MM.1S (cell line): Measurements from ENCODE around the gene GPER1.

Experiments
- DNase-seq: peaks from one replicate; pipeline ENCODE4 v3.0.0-alpha.2; 2015
- H2AFZ ChIP-seq: fragments of 300-600 bp; sonication (generic); 2 replicates; pipeline ENCODE4 v1.6.0; 2016; ENCODE audit warnings: antibody characterized with exemption, low read length
- H3F3A ChIP-seq: fragments of 300-600 bp; sonication (generic); 2 replicates; pipeline ENCODE4 v1.6.1; 2016; ENCODE audit warnings: mild to moderate bottlenecking, antibody characterized with exemption, low read length, moderate library complexity, mixed read lengths; ENCODE audit not compliant: insufficient read depth
- H3K27ac ChIP-seq: fragments of 300-600 bp; sonication (generic); 2 replicates; pipeline ENCODE4 v1.5.1; 2016; ENCODE audit warnings: mild to moderate bottlenecking, low read length
- H3K27me3 ChIP-seq: fragments of 300-600 bp; sonication (generic); replicated peaks from 2 replicates; pipeline ENCODE4 v1.6.0; 2016; ENCODE audit warnings: low read length; ENCODE audit not compliant: insufficient read depth
- H3K36me3 ChIP-seq: fragments of 300-600 bp; sonication (generic); replicated peaks from 2 replicates; pipeline ENCODE4 v1.6.1; 2016; ENCODE audit warnings: mild to moderate bottlenecking, low read length, mixed read lengths; ENCODE audit not compliant: insufficient read depth
- H3K4me1 ChIP-seq: fragments of 300-600 bp; sonication (generic); 2 replicates; pipeline ENCODE4 v1.6.1; 2016; ENCODE audit warnings: low read length, mixed read lengths
- H3K4me2 ChIP-seq: fragments of 300-600 bp; sonication (generic); 2 replicates; pipeline ENCODE4 v1.6.0; 2016; ENCODE audit warnings: low read depth, low read length
- H3K4me3 ChIP-seq: fragments of 300-600 bp; sonication (generic); 2 replicates; pipeline ENCODE4 v1.5.1; 2016; ENCODE audit warnings: low read length, mixed read lengths
- H3K79me2 ChIP-seq: fragments of 300-600 bp; sonication (generic); 2 replicates; pipeline ENCODE4 v1.6.1; 2016; ENCODE audit warnings: mixed run types, low read length, mixed read lengths
- H3K9ac ChIP-seq: fragments of 300-600 bp; sonication (generic); 2 replicates; pipeline ENCODE4 v1.6.1; 2016; ENCODE audit warnings: low read length, mixed read lengths
- H3K9me2 ChIP-seq: fragments of 300-600 bp; sonication (generic); replicated peaks from 2 replicates; pipeline ENCODE4 v1.6.1; 2016; ENCODE audit warnings: mild to moderate bottlenecking, low read length, mixed read lengths; ENCODE audit not compliant: insufficient read depth
- H3K9me3 ChIP-seq: fragments of 300-600 bp; sonication (generic); replicated peaks from 2 replicates; pipeline ENCODE4 v1.6.1; 2016; ENCODE audit warnings: mild to moderate bottlenecking, low read length, mixed read lengths; ENCODE audit not compliant: insufficient read depth
- H4K20me1 ChIP-seq: fragments of 300-600 bp; sonication (generic); 2 replicates; pipeline ENCODE4 v1.6.1; 2016; ENCODE audit warnings: mild to moderate bottlenecking, low read length, moderate library complexity, mixed read lengths; ENCODE audit not compliant: insufficient read depth
- CTCF ChIP-seq: fragments of 300-600 bp; sonication (generic); IDR thresholded peaks from 2 replicates; pipeline ENCODE4 v1.5.1; 2016; ENCODE audit warnings: antibody characterized with exemption, low read length, mixed read lengths
- EZH2 ChIP-seq: fragments of 300-600 bp; sonication (generic); optimal IDR thresholded peaks from 2 replicates; pipeline ENCODE3; 2017; ENCODE audit warnings: low read depth, mild to moderate bottlenecking, antibody characterized with exemption, low read length, mixed read lengths
- EZH2phosphoT487 ChIP-seq: fragments of 300-600 bp; sonication (generic); IDR thresholded peaks from 2 replicates; pipeline ENCODE4 v1.6.1; 2018; ENCODE audit warnings: antibody characterized with exemption, low read length

Gene GPER1

DNA sequence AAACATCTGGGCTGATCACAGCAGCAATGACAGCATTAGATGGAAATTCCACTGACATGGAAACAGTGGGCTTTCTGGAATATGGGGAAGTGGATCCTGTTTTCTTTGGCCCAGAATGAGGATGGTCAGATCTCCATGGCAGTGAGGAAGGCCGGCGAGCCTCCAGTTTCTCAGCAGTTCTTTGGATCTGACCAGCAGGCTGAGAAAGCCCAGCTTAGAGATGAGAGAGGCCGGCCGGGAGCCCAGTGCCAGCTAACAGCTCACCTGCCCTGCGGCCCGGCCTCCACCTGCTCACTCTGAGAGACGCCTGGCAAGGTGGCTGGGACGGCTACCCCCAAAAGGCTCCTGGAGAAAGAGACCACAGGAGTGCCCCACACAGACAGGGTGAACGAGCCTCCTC is 24.2 kb downstream of the GPER1 start:
- H4K20me1 ChIP-seq, result no peaks in the 10 kb centered on the region
- H3K4me1 ChIP-seq, result no peaks in the 10 kb centered on the region
- no peak overlapping the region for H2AFZ ChIP-seq
- DNase-seq, result no peak
- no peak overlapping the region for H3K9ac ChIP-seq
- H3K4me2 ChIP-seq, result no peak overlapping the region
- H3K4me3 ChIP-seq, result no peak overlapping the region
- H3K27me3 ChIP-seq, result no peaks in the 10 kb centered on the region
- no peaks in the 10 kb centered on the region for H3K9me2 ChIP-seq
- TF ChIP-seq EZH2phosphoT487 (no peak), CTCF (no peak)
- H3K27ac ChIP-seq, result no peak overlapping the region
- H3F3A ChIP-seq, result no peaks in the 10 kb centered on the region
- no peaks in the 10 kb centered on the region for H3K9me3 ChIP-seq
- no peaks in the 10 kb centered on the region for H3K36me3 ChIP-seq
- H3K79me2 ChIP-seq, result peaks cover 3% of the 10 kb centered on the region; the same call in 1 of the 2 replicates

- Histone ChIP-seq H3K9me2 (no peaks in the 10 kb centered on the region), H3F3A (no peaks in the 10 kb centered on the region), H3K4me2 (no peak overlapping the region), H4K20me1 (no peaks in the 10 kb centered on the region), H3K9ac (no peak overlapping the region), H3K9me3 (no peaks in the 10 kb centered on the region), H3K36me3 (no peaks in the 10 kb centered on the region), H3K4me3 (no peak overlapping the region), H3K79me2 (peaks cover 3% of the 10 kb centered on the region; the same call in 1 of the 2 replicates), H3K4me1 (no peaks in the 10 kb centered on the region), H2AFZ (no peak overlapping the region), H3K27me3 (no peaks in the 10 kb centered on the region), H3K27ac (no peak overlapping the region)
- DNase-seq, result no peak
- TF ChIP-seq CTCF (no peak), EZH2phosphoT487 (no peak), EZH2 (no peak)
Observed at GRCh38 chr7:1112625-1113547, 25.0 kb downstream of the GPER1 start.

- Histone ChIP-seq H3K4me2 (no peak overlapping the region), H3K9me2 (no peaks in the 10 kb centered on the region), H3K9ac (no peak overlapping the region), H3K4me3 (no peak overlapping the region), H2AFZ (no peak overlapping the region), H3K27ac (no peak overlapping the region), H3K4me1 (no peaks in the 10 kb centered on the region), H3K36me3 (no peaks in the 10 kb centered on the region), H3K9me3 (no peaks in the 10 kb centered on the region), H3K27me3 (no peaks in the 10 kb centered on the region), H3F3A (no peaks in the 10 kb centered on the region), H3K79me2 (peaks cover 3% of the 10 kb centered on the region; the same call in 1 of the 2 replicates), H4K20me1 (no peaks in the 10 kb centered on the region)
- TF ChIP-seq CTCF (no peak), EZH2phosphoT487 (no peak), EZH2 (no peak)
- DNase-seq, result no peak
Observed at GRCh38 chr7:1113548-1113885, 25.6 kb downstream of the GPER1 start.
